Cardiac muscle cell (in vitro differentiated cells and primary cell): ENCODE measurements around the gene TCF4. TPM values are rescaled to one million over a fixed set of nuclear protein-coding genes. Genes with fewer than 3 reads are reported as not detected.
A peak's percentile ranks its signal among the peaks of the same experiment; 100 is the strongest.

ENCODE experiments used
- DNase-seq, 2 donors: peaks; one replicate each; pipeline versions ENCODE4 v3.0.0 to v3.0.0-alpha.2; 2010 to 2017; ENCODE audit warnings: low read depth in 1 of 2, low spot score in 1 of 2
- H3K27ac ChIP-seq: fragments of 200-600 bp; sonication (generic); 2 replicates; pipeline ENCODE4 v1.5.1; 2016
- H3K27me3 ChIP-seq: fragments of 200-600 bp; sonication (generic); 2 replicates; pipeline ENCODE4 v1.6.0; 2016; ENCODE audit warnings: control low read depth
- H3K36me3 ChIP-seq: fragments of 200-600 bp; sonication (generic); 2 replicates; pipeline ENCODE4 v1.5.1; 2016; ENCODE audit warnings: control low read depth
- H3K4me1 ChIP-seq: fragments of 200-600 bp; sonication (generic); 2 replicates; pipeline ENCODE4 v1.8.1; 2017; ENCODE audit warnings: low read depth, mild to moderate bottlenecking, mixed run types
- H3K4me3 ChIP-seq: fragments of 200-600 bp; sonication (generic); 2 replicates; pipeline ENCODE4 v1.5.1; 2016; ENCODE audit warnings: mild to moderate bottlenecking
- H3K9me3 ChIP-seq: fragments of 200-600 bp; sonication (generic); 2 replicates; pipeline ENCODE4 v1.5.1; 2017; ENCODE audit warnings: low read depth, mild to moderate bottlenecking, control low read depth
- CTCF ChIP-seq: IDR thresholded peaks from 2 replicates; pipeline ENCODE4 v1.5.1; 2012; ENCODE audit warnings: low read depth, mild to moderate bottlenecking, low read length
- polyA plus RNA-seq: library from polyadenylated mRNA; unstranded; fragments of >200 nt; fragmentation: Nextera tagmentation; extraction: Ambion mirVana; gene quantifications from 2 replicates; pipeline ENCODE4 v1.2.1, GENCODE V29; 2016
- total RNA-seq: library from RNA; depleted of rRNA; stranded (reverse); fragments of >200 nt; gene quantifications from 2 replicates; pipeline ENCODE4 v1.2.3, GENCODE V29; 2016

The TCF4 gene
- total and polyA plus RNA-seq, 2 experiments from 2014 or later = 38.3 to 59.2 TPM

- H3K4me3 ChIP-seq = no peak overlapping the region
Observed at GRCh38 chr18:55385770-55386169, 202.2 kb downstream of the TCF4 start.

GRCh38 chr18:55384551-55385275, 203.3 kb downstream of the TCF4 start:
- Histone ChIP-seq H3K4me3 (no peak overlapping the region), H3K9me3 (no peaks in the 10 kb centered on the region), H3K27me3 (no peaks in the 10 kb centered on the region), H3K27ac (no peak overlapping the region), H3K36me3 (no peaks in the 10 kb centered on the region), H3K4me1 (no peaks in the 10 kb centered on the region)
- DNase-seq = peak; percentile 47 to 67
- TF ChIP-seq CTCF = peak; percentile 87

More at GRCh38 chr18:55385770-55386169, 202.2 kb downstream of the TCF4 start:
- no peaks in the 10 kb centered on the region for H3K36me3 ChIP-seq
- no peak for TF ChIP-seq CTCF
- no peaks in the 10 kb centered on the region for H3K27me3 ChIP-seq
- no peaks in the 10 kb centered on the region for H3K9me3 ChIP-seq
- no peak for DNase-seq
- no peaks in the 10 kb centered on the region for H3K4me1 ChIP-seq
- no peak overlapping the region for H3K27ac ChIP-seq

- H3K27me3 ChIP-seq = no peaks in the 10 kb centered on the region
- no peak overlapping the region for H3K4me3 ChIP-seq
- H3K36me3 ChIP-seq = no peaks in the 10 kb centered on the region
- DNase-seq = no peak
- no peaks in the 10 kb centered on the region for H3K9me3 ChIP-seq
- H3K27ac ChIP-seq = no peak overlapping the region
- no peaks in the 10 kb centered on the region for H3K4me1 ChIP-seq
- TF ChIP-seq CTCF = no peak
Observed at GRCh38 chr18:55384115-55384514, 203.9 kb downstream of the TCF4 start.

- Histone ChIP-seq H3K9me3 (no peaks in the 10 kb centered on the region), H3K4me3 (no peak overlapping the region), H3K27ac (no peak overlapping the region), H3K36me3 (no peaks in the 10 kb centered on the region), H3K4me1 (no peaks in the 10 kb centered on the region), H3K27me3 (no peaks in the 10 kb centered on the region)
- no peak for DNase-seq
- TF ChIP-seq CTCF = no peak
Observed at GRCh38 chr18:55382277-55382805, 205.7 kb downstream of the TCF4 start.

GRCh38 chr18:55381277-55381676, 206.7 kb downstream of the TCF4 start:
- no peak overlapping the region for H3K27ac ChIP-seq
- peak in 1 of 2 donors; percentile 63 for DNase-seq
- H3K4me1 ChIP-seq = no peaks in the 10 kb centered on the region
- no peak overlapping the region for H3K4me3 ChIP-seq
- no peaks in the 10 kb centered on the region for H3K27me3 ChIP-seq
- H3K9me3 ChIP-seq = no peaks in the 10 kb centered on the region
- TF ChIP-seq CTCF = no peak
- no peaks in the 10 kb centered on the region for H3K36me3 ChIP-seq
